Left cardiac atrium (tissue), 4 donors: ENCODE results near the gene PPP3CB. TPM values are rescaled to one million over a fixed set of nuclear protein-coding genes. Genes with fewer than 3 reads are reported as not detected.
"Not testable (repeated sequence)": the region's sequence is repeated elsewhere in the genome, so short reads cannot be mapped to it uniquely, and the experiment has no call there.

ENCODE experiments used
- ATAC-seq, 2 donors: fragments of 200-7000 bp; cut with Tn5 transposase; one replicate each; pipeline ENCODE4 v1.9.1; 2020; ENCODE audit warnings: mild to moderate bottlenecking in 2 of 2, moderate library complexity in 2 of 2
- DNase-seq: peaks from one replicate; pipeline ENCODE4 v3.0.0-alpha.2; 2020
- intact Hi-C, 2 donors: fragments of 100-400 bp; cut with DNase I; formaldehyde crosslinking; loops; one replicate each; pipeline versions ENCODE4 v1.14.1 to v1.15.1; 2022 to 2023
- total RNA-seq, 2 donors: library from RNA; stranded (reverse); fragmentation: NEBNext Ultra II Directional; extraction: Animal tissue kit (Norgen Biotek cat#: 25700); gene quantifications; one replicate each; pipeline ENCODE4 v1.2.1, GENCODE V29; 2021
- donor health status: DM: no; HTN: yes; CAD: no.
- donor health status: DM: no; HTN: yes; CAD: no; lungs with severe emphysema.
- donor health status: DM: yes; HTN: yes; CAD: no.
- donor health status: Dilated cardiomyopathy.

Gene PPP3CB
- total RNA-seq, 2 donors from 2014 or later, result 44.0 to 45.7 TPM

DNA sequence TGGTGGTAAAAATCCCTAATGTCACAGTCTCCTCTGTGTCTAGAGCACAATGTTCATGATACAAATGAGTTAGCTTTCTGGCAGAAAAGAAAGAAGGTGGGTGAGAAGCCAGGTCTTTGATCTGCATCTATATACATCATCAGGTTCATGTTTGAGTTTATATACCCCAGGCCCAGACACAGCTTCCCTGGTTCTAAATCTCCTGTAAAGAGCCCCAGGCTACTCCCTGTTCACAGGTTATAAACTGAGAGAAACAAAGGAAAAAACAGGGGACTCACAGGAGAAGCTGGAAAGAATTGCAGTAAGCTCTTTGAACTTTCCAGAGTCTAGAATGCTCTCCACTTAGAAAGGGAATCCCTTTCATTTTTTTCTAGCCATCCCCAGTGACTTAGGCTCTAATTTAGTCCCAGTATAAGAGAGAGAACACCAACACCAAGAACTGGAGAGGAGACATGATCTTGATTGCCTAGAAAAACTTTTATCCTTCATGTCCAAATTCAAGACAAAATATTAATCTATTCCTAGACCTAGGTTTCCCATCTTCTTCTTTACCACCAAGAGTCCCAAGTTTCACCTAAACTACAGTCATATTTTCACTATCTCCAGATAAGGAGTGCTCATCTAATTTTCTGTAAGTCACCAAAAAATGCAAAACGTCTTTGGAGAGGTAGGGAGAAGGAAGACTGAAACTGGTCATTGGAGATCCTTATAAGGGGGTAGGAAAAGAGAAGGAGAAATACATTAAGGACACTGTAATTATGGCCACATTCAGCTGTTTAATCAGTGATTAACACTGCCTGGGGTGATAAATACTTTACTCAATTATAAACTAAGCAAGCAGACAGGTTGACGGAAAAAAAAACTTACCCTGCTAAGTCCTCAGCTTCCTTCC, 62.9 kb downstream of the PPP3CB start:
- DNase-seq, result no peak
- intact Hi-C loops, result no loop called here
- peak; percentile 42 to 63 for ATAC-seq

DNA sequence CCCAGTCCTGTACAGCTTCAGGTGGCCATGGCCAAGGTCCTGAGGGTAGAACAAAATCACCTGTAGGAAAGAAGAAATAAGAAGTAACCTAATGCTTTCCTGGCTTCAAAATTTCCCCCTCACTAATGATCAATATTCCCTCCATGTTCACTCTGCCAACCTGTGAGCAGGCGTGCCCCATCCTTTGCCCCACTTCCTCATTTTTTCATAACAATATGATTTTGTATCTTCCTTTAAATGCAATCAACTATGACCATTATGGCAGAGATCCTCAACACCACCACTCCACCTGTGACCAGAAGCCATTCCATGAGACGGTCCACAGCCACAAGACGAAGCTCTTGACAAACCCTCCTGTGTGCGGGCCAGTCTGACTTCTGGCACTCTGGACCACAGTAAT, 69.5 kb downstream of the PPP3CB start:
- no peak for DNase-seq
- no peak for ATAC-seq
- intact Hi-C loops, result no loop called here

DNA sequence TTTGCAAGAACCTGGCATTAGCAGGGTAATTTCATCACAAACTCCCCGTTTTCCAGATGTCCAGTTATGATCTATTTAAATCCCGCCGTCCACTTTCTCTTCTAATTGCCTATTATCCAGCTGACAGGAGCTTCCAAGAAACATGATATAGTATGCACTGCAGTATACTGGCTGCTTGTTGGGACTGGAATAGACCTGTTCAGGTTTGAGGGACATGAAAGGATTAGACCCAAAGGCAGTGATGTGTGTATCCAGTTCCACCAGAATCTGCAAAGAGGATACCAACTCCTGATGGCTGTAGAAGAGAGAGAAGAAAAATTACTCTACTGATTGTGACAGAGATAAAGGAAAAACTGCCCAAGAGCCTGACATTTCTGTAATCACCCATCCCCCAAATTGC, 71.3 kb downstream of the PPP3CB start:
- DNase-seq (no peak), ATAC-seq (no peak)
- intact Hi-C loops, result no loop called here

- no peak for DNase-seq
- intact Hi-C loops, result no loop called here
- no peak for ATAC-seq
These were observed 72.5 kb downstream of the PPP3CB start for GRCh38 chr10:73423309-73423708.

- intact Hi-C loops, result no loop called here
- ATAC-seq (no peak), DNase-seq (no peak)
These were observed 79.3 kb downstream of the PPP3CB start for GRCh38 chr10:73416571-73416970.

- peak; percentile 19 to 39 for ATAC-seq
- DNase-seq, result no peak
- intact Hi-C loops, result no loop called here
These were observed 81.4 kb downstream of the PPP3CB start for GRCh38 chr10:73414230-73414945.

DNA sequence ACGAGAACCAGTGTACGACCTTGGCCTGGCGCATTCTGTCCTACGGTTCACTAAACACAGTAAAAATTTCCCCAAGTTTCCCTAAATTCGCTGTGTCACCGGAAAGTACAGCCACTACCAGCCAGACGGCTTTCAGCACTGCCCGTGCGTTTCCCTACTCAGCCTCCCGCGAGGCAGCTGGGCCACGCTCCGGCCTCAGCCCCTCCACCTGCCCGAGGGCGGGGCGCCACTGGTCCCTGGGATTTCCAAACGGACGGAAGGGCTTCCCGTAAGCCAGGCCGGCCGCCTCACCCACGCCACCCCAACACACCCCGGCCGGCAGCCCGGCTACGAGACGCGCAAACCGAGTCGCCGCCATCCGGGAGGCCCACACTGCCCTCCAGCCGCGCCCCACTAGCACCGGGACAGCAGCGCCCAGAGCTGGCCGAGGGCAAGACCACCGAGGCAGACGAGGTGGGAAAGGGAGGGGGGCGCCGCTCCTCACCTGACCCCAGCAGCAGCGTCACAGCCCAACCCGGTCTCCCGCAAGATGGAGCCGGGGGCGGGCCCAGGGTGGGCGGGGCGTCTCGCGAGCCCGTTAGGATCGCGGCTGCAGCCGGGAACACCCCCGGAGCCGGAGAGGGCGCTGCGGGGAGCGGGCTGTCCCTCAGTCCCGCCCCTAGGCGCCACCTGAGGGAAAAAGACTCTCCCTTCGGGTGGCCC, 82.1 kb downstream of the PPP3CB start, which contains the start of gene ANXA7:
Gene ANXA7 (minus strand): TSS at position 531 of the 702 bp plus-strand sequence. CDS start 13,202 bp downstream, outside the sequence.
- ATAC-seq (peak; percentile 98 to 99), DNase-seq (peak; percentile 96)
- intact Hi-C loops, result no loop called here

GRCh38 chr10:73413108-73413527, 82.7 kb downstream of the PPP3CB start:
- no peak for DNase-seq
- intact Hi-C loops, result no loop called here
- peak; percentile 23 to 40 for ATAC-seq

- intact Hi-C loops, result no loop called here
- DNase-seq, result no peak
- no peak for ATAC-seq
These were observed 84.9 kb downstream of the PPP3CB start for GRCh38 chr10:73410897-73411296.

DNA sequence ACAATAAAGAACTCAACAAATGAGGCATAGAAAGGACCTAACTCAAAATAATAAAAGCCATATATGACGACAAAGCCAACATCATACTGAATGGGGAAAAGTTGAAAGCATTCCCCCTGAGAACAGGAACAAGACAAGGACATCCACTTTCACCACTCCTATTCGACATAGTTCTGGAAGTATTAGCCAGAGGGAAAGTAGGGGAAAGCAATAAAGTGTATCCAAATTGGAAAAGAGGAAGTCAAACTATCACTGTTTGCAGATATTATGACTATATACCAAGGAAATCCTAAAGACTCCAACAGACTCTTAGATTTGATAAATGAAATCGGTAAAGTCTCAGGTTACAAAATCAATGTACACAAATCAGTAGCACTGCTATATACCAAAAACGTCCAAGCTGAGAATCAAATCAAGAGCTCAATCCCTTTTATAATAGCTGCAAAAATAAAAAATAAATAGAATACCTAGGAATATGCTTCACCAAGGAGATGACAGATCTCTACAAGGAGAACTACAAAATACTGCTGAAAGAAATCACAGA, 86.8 kb downstream of the PPP3CB start:
- DNase-seq (no peak), ATAC-seq (no peak)
- intact Hi-C loops, result no loop called here

DNA sequence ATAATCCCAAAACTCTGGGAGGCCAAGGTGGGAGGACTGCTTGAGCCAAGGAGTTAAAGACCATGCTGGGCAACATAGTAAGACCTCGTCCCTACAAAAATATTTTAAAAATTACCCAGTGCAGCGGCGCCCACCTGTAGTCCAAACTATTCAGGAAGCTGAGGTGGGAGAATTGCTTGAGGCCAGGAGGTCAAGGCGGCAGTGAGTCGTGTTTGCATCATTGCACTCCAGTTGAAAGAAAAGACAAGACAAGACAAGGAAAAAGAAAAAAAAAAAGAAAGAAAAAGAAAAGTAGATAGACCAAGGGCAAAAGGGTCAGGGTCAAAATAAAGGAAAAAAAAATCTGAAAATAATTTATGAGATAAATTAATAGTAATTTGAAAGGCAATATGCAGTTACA, 87.8 kb downstream of the PPP3CB start:
- intact Hi-C loops, result no loop called here
- no peak for ATAC-seq

GRCh38 chr10:73407495-73407894, 88.3 kb downstream of the PPP3CB start:
- no peak for DNase-seq
- ATAC-seq, result no peak
- intact Hi-C loops, result no loop called here

More for the DNA sequence above, 87.8 kb downstream of the PPP3CB start:
- no peak for DNase-seq

- DNase-seq (no peak), ATAC-seq (peak in 1 of 2 donors; percentile 59)
- intact Hi-C loops, result no loop called here
These were observed 89.0 kb downstream of the PPP3CB start for GRCh38 chr10:73406846-73407245.

GRCh38 chr10:73405556-73405955, 90.3 kb downstream of the PPP3CB start:
- intact Hi-C loops, result no loop called here
- ATAC-seq (no peak), DNase-seq (no peak)

- ATAC-seq (no peak), DNase-seq (no peak)
- intact Hi-C loops, result no loop called here
These were observed 91.1 kb downstream of the PPP3CB start for GRCh38 chr10:73404690-73405089.

DNA sequence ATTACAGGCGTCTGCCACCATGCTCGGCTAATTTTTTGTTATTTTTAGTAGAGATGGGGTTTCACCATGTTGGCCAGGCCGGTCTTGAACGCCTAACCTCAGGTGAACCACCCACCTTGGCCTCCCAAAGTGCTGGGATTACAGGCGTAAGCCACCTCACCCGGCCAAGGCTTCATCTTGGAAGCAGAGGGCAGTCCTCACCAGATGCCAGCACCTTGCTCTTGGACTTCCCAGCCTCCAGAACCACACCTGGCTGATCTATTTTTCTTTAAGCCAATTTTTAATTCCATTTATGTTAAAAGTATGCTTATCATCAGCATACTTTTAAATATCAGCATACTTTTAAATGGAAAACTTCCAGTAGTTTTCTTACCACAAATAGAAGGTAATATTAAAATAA, 94.2 kb downstream of the PPP3CB start:
- no peak for ATAC-seq
- DNase-seq, result no peak
- intact Hi-C loops, result no loop called here

DNA sequence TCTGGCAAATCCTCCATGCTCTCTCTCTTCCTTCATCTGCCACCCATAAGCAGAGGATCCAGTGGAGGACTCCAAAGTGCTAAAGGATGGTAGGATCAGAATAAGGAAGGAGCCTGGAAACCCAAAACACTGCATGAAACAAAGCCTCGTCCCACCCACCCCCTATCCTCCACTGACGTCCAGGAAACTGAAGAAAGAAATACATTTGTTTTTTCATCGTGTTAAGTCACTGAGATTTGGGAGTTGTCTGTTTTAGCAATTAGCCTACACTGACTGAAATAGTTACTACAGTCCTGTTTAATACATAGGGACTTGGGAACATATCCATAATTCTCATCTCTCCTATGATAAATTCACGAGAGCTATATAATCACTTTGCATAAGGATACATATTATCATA, 96.8 kb downstream of the PPP3CB start:
- ATAC-seq (no peak), DNase-seq (no peak)
- intact Hi-C loops, result no loop called here

- no peak for DNase-seq
- intact Hi-C loops, result no loop called here
- ATAC-seq, result no peak
These were observed 97.8 kb downstream of the PPP3CB start for GRCh38 chr10:73398024-73398423.

DNA sequence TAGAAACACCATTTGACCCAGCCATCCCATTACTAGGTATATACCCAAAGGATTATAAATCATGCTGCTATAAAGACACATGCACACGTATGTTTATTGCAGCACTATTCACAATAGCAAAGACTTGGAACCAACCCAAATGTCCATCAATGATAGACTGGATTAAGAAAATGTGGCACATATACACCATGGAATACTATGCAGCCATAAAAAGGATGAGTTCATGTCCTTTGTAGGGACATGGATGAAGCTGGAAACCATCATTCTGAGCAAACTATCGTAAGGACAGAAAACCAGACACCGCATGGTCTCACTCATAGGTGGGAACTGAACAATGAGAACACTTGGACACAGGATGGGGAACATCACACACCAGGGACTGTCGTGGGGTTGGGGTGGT, 101.5 kb downstream of the PPP3CB start:
- ATAC-seq, DNase-seq, intact Hi-C loops: not testable (repeated sequence)
